ES-I3 (cell line): ENCODE results near the gene ABCA10.
"Not testable (repeated sequence)": the region's sequence is repeated elsewhere in the genome, so short reads cannot be mapped to it uniquely, and the experiment has no call there.

Source experiments
- H3K36me3 ChIP-seq: 2 replicates; pipeline ENCODE4 v1.6.1; 2013; ENCODE audit warnings: mild to moderate bottlenecking, low read length, control low read depth, moderate library complexity; ENCODE audit not compliant: insufficient read depth
- H3K4me1 ChIP-seq: 2 replicates; pipeline ENCODE4 v1.6.1; 2013; ENCODE audit warnings: mild to moderate bottlenecking, control low read depth, low read length; ENCODE audit not compliant: insufficient read depth
- H3K9ac ChIP-seq: 2 replicates; pipeline ENCODE4 v1.6.1; 2013; ENCODE audit warnings: low read depth, mild to moderate bottlenecking, low read length, moderate library complexity
- H3K9me3 ChIP-seq: 2 replicates; pipeline ENCODE4 v1.6.1; 2013; ENCODE audit warnings: mild to moderate bottlenecking, low read length, moderate library complexity; ENCODE audit not compliant: control insufficient read depth, insufficient read depth

The ABCA10 gene

GRCh38 chr17:69228576-69228975 is at the start of gene ABCA10:
Gene ABCA10 (minus strand): TSS chr17:69228824. CDS start chr17:69225358, 3,466 bp downstream.
- H3K36me3 ChIP-seq = no peaks in the 10 kb centered on the region
- H3K9ac ChIP-seq = no peak within 1 kb of the TSS
- H3K9me3 ChIP-seq = peaks cover 7% of the 10 kb centered on the region
- H3K4me1 ChIP-seq = no peaks in the 10 kb centered on the region

- H3K9me3 ChIP-seq, H3K9ac ChIP-seq, H3K4me1 ChIP-seq, H3K36me3 ChIP-seq: not testable (repeated sequence)
Measured at GRCh38 chr17:69276279-69276678, 47.7 kb upstream of the ABCA10 start.

- no peaks in the 10 kb centered on the region for H3K9me3 ChIP-seq
- H3K36me3 ChIP-seq = no peaks in the 10 kb centered on the region
- no peak overlapping the region for H3K9ac ChIP-seq
- H3K4me1 ChIP-seq = no peaks in the 10 kb centered on the region
Measured at GRCh38 chr17:69275751-69276150, 47.1 kb upstream of the ABCA10 start.

- Histone ChIP-seq H3K4me1 (no peaks in the 10 kb centered on the region), H3K36me3 (no peaks in the 10 kb centered on the region), H3K9me3 (no peaks in the 10 kb centered on the region), H3K9ac (no peak overlapping the region)
Measured at GRCh38 chr17:69271023-69271422, 42.4 kb upstream of the ABCA10 start.

GRCh38 chr17:69269131-69269998 is 40.7 kb upstream of the ABCA10 start:
- Histone ChIP-seq H3K9me3 (no peaks in the 10 kb centered on the region), H3K4me1 (no peaks in the 10 kb centered on the region), H3K9ac (no peak overlapping the region), H3K36me3 (no peaks in the 10 kb centered on the region)

- Histone ChIP-seq H3K9ac (no peak overlapping the region), H3K9me3 (no peaks in the 10 kb centered on the region), H3K36me3 (no peaks in the 10 kb centered on the region), H3K4me1 (no peaks in the 10 kb centered on the region)
Measured at GRCh38 chr17:69268543-69269014, 40.0 kb upstream of the ABCA10 start.

- no peaks in the 10 kb centered on the region for H3K9me3 ChIP-seq
- H3K36me3 ChIP-seq = no peaks in the 10 kb centered on the region
- H3K4me1 ChIP-seq = no peaks in the 10 kb centered on the region
- H3K9ac ChIP-seq = no peak overlapping the region
Measured at GRCh38 chr17:69267219-69267618, 38.6 kb upstream of the ABCA10 start.

- Histone ChIP-seq H3K36me3 (no peaks in the 10 kb centered on the region), H3K9ac (no peak overlapping the region), H3K9me3 (no peaks in the 10 kb centered on the region), H3K4me1 (no peaks in the 10 kb centered on the region)
Measured at GRCh38 chr17:69265873-69266272, 37.2 kb upstream of the ABCA10 start.

- Histone ChIP-seq H3K9me3 (no peaks in the 10 kb centered on the region), H3K4me1 (no peaks in the 10 kb centered on the region), H3K9ac (no peak overlapping the region), H3K36me3 (no peaks in the 10 kb centered on the region)
Measured at GRCh38 chr17:69254187-69254586, 25.6 kb upstream of the ABCA10 start.

- no peaks in the 10 kb centered on the region for H3K36me3 ChIP-seq
- H3K9me3 ChIP-seq = no peaks in the 10 kb centered on the region
- H3K4me1 ChIP-seq = no peaks in the 10 kb centered on the region
- H3K9ac ChIP-seq = no peak overlapping the region
Measured at GRCh38 chr17:69250641-69251040, 22.0 kb upstream of the ABCA10 start.

GRCh38 chr17:69246726-69247375 is 18.2 kb upstream of the ABCA10 start:
- Histone ChIP-seq H3K4me1 (no peaks in the 10 kb centered on the region), H3K9me3 (no peaks in the 10 kb centered on the region), H3K9ac (no peak overlapping the region), H3K36me3 (no peaks in the 10 kb centered on the region)

GRCh38 chr17:69246202-69246601 is 17.6 kb upstream of the ABCA10 start:
- Histone ChIP-seq H3K36me3 (no peaks in the 10 kb centered on the region), H3K9ac (no peak overlapping the region), H3K9me3 (no peaks in the 10 kb centered on the region), H3K4me1 (no peaks in the 10 kb centered on the region)

- no peaks in the 10 kb centered on the region for H3K4me1 ChIP-seq
- no peaks in the 10 kb centered on the region for H3K9me3 ChIP-seq
- no peaks in the 10 kb centered on the region for H3K36me3 ChIP-seq
- no peak overlapping the region for H3K9ac ChIP-seq
Measured at GRCh38 chr17:69245617-69246016, 17.0 kb upstream of the ABCA10 start.

- no peaks in the 10 kb centered on the region for H3K4me1 ChIP-seq
- H3K9me3 ChIP-seq = no peaks in the 10 kb centered on the region
- no peak overlapping the region for H3K9ac ChIP-seq
- no peaks in the 10 kb centered on the region for H3K36me3 ChIP-seq
Measured at GRCh38 chr17:69239611-69240600, 11.3 kb upstream of the ABCA10 start.
